Uterus (tissue), 2 donors: ENCODE measurements around the gene RBMXL2.

Experiments
- POLR2A ChIP-seq, 2 donors: fragments of 450-650 bp; IDR thresholded peaks; one replicate each; pipeline ENCODE4 v1.6.1; 2016; ENCODE audit warnings: antibody characterized with exemption in 2 of 2, mild to moderate bottlenecking in 1 of 2, moderate library complexity in 1 of 2
- TF ChIP-seq, protein P1 (sequence below), 4 experiments: fragments of 200-600 bp in 2 of 4; fragments of 450-650 bp in 2 of 4; sonication (generic) in 2 of 4; IDR thresholded peaks; one replicate each; pipeline ENCODE4 v1.5.1; 2016 to 2019; ENCODE audit warnings: antibody characterized with exemption in 4 of 4, mild to moderate bottlenecking in 2 of 4, moderate library complexity in 1 of 4

DNA sequence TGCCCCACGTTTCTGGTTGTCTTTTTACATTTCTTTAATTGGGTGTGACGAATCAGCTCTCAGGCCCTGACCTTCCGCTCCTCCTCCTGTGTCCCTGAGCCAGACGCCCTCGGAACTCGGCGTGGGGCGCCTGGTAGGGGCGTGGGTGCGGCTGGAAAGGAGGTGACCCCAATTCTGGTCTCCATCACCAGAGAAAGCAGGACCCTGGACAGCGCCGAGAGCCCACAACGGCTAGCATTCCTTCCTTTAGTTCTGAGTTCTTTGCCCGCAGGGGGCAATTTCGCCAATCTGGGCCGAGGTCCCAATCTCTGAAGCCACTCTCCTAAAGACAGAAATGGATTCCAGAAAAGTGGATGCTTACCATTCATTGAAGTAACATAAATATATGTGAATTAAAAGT lies 11.7 kb upstream of the RBMXL2 start:
- TF ChIP-seq, protein P1, sequence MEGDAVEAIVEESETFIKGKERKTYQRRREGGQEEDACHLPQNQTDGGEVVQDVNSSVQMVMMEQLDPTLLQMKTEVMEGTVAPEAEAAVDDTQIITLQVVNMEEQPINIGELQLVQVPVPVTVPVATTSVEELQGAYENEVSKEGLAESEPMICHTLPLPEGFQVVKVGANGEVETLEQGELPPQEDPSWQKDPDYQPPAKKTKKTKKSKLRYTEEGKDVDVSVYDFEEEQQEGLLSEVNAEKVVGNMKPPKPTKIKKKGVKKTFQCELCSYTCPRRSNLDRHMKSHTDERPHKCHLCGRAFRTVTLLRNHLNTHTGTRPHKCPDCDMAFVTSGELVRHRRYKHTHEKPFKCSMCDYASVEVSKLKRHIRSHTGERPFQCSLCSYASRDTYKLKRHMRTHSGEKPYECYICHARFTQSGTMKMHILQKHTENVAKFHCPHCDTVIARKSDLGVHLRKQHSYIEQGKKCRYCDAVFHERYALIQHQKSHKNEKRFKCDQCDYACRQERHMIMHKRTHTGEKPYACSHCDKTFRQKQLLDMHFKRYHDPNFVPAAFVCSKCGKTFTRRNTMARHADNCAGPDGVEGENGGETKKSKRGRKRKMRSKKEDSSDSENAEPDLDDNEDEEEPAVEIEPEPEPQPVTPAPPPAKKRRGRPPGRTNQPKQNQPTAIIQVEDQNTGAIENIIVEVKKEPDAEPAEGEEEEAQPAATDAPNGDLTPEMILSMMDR (IDR thresholded peaks at IDR 0.05), result no peak
- no peak for TF ChIP-seq POLR2A (IDR thresholded peaks at IDR 0.05)
